ENCODE measurements around the gene RHBDL1. TPM values are rescaled to one million over a fixed set of nuclear protein-coding genes. Genes with fewer than 3 reads are reported as not detected.

The RHBDL1 gene
- total and polyA plus RNA-seq, 2 of the 8 experiments (the other 6 are each of a cell fraction or from before 2014, with no cell fraction given): 4.0 to 8.1 TPM

GRCh38 chr16:638034-638543 lies 37.4 kb upstream of the RHBDL1 start:
- no peak overlapping the region for H3K27ac ChIP-seq (ENCODE audit: low read depth, low read length)
- H3K79me2 ChIP-seq (ENCODE audit: control insufficient read depth in 1 of 2, insufficient read depth in 2 of 2, low read length in 2 of 2): peaks cover 0 to 6% of the 10 kb centered on the region in 2 experiments; a peak in 1 of 4 replicates
- no peak overlapping the region for H3K23ac ChIP-seq (ENCODE audit: insufficient read length)
- H3K23me2 ChIP-seq (ENCODE audit: low read depth, low read length): peaks cover 13% of the 10 kb centered on the region; the same call in 1 of the 2 replicates
- H2BK15ac ChIP-seq (ENCODE audit: low read length): peak overlapping the region; percentile 96
- no peaks in the 10 kb centered on the region for H3K9me3 ChIP-seq (ENCODE audit: insufficient read depth in 2 of 2, low read depth in 1 of 2, low read length in 1 of 2)
- peak overlapping the region; percentile 82 for H3K4ac ChIP-seq (replicated peaks; ENCODE audit: insufficient read length, low read depth, low read length)
- H4K91ac ChIP-seq (replicated peaks; ENCODE audit: insufficient read length, low read length): peak overlapping the region; percentile 84
- peak overlapping the region; percentile 60 for H4K5ac ChIP-seq (ENCODE audit: insufficient read length, low read depth, low read length)
- peaks cover 0 to 35% (median 23%) of the 10 kb centered on the region in 4 experiments; a peak in 6 of 7 replicates for H3K4me1 ChIP-seq (replicated peaks in 1 of 4; ENCODE audit: control insufficient read depth in 3 of 4, insufficient read depth in 4 of 4, low read length in 3 of 4)
- H4K20me1 ChIP-seq (replicated peaks in 1 of 2; ENCODE audit: control insufficient read depth in 1 of 2, insufficient read depth in 2 of 2, low read length in 2 of 2): peaks cover 3 to 8% of the 10 kb centered on the region in 2 experiments
- H2BK120ac ChIP-seq (replicated peaks; ENCODE audit: low read depth, low read length): no peak overlapping the region
- DNase-seq (ENCODE audit: low read depth in 1 of 2, low spot score in 2 of 2) (no peak), FAIRE-seq (no peak)
- peak overlapping the region; percentile 60; the same call in 1 of the 2 replicates for H4K8ac ChIP-seq (ENCODE audit: extremely low read depth, insufficient read depth, low read length)
- peaks cover 0 to 5% (median under 1%) of the 10 kb centered on the region in 4 experiments; a peak in 2 of 7 replicates for H3K27me3 ChIP-seq (replicated peaks in 1 of 4; ENCODE audit: control insufficient read depth in 3 of 4, extremely low read depth in 1 of 4, insufficient read depth in 3 of 4, low read length in 3 of 4)
- H3K9ac ChIP-seq (replicated peaks in 1 of 4; ENCODE audit: extremely low read depth in 1 of 4, low read depth in 3 of 4, low read length in 3 of 4): no peak overlapping the region; a peak in 1 of 7 replicates
- H3K4me3 ChIP-seq (ENCODE audit: extremely low read depth in 1 of 4, insufficient read depth in 2 of 4, low read depth in 3 of 4, low read length in 4 of 4): peak overlapping the region in 1 of 4 experiments; percentile 65; a peak in 1 of 8 replicates
- CTCF ChIA-PET (ENCODE audit: partially characterized antibody): interaction anchor here (0.8 to 2.9 kb wide), 10 partner anchors 9 to 142 kb away, joined by 3 to 24 read pairs (median 4); partner anchors contain the start of genes NHLRC4 and WDR90
- peak overlapping the region; percentile 66; the same call in 1 of the 2 replicates for H2BK20ac ChIP-seq (ENCODE audit: low read length)
- no peaks in the 10 kb centered on the region; the same call in 1 of the 2 replicates for H3K79me1 ChIP-seq (ENCODE audit: low read depth, low read length)
- WGBS, 2 experiments (ENCODE audit: extremely low coverage in 1 of 2, insufficient coverage in 1 of 2, insufficient read length in 1 of 2, insufficient replicate concordance in 2 of 2, low coverage in 1 of 2, low lambda C conversion rate in 2 of 2, missing lambda C conversion rate in 1 of 2): 71% methylated on average over 15 of the region's 15 CpGs; no CpG with 5 or more reads in 1 of the 2 experiments
- H3K56ac ChIP-seq (replicated peaks; ENCODE audit: insufficient read length, low read depth, low read length): no peak overlapping the region
- H2BK12ac ChIP-seq (ENCODE audit: low read depth, low read length): peak overlapping the region; percentile 92; the same call in 1 of the 2 replicates
- H3K18ac ChIP-seq (ENCODE audit: extremely low read depth, low read length): peak overlapping the region; percentile 96
- peaks cover 0 to 13% (median 3%) of the 10 kb centered on the region in 4 experiments; a peak in 4 of 8 replicates for H3K36me3 ChIP-seq (ENCODE audit: control insufficient read depth in 2 of 4, insufficient read depth in 4 of 4, low read length in 3 of 4)
- peak overlapping the region; percentile 62 to 88 for H3K4me2 ChIP-seq (ENCODE audit: insufficient read depth in 1 of 2, low read depth in 2 of 2, low read length in 2 of 2)
- no peak overlapping the region; the same call in 1 of the 2 replicates for H2AK5ac ChIP-seq (ENCODE audit: low read depth, low read length)
- POLR2A ChIA-PET (ENCODE audit: partially characterized antibody): interaction anchor here (1.0 to 2.6 kb wide), 8 partner anchors 8 to 254 kb away, joined by 3 to 10 read pairs (median 3); partner anchors contain the start of genes RHBDL1, WDR90 and WFIKKN1
- no peak overlapping the region for H2AFZ ChIP-seq (ENCODE audit: low read length)
- peak overlapping the region; percentile 94 for H2BK5ac ChIP-seq (ENCODE audit: low read depth, low read length)
- no peak overlapping the region for H3K14ac ChIP-seq (ENCODE audit: insufficient read length)
- TF ChIP-seq SP2 (IDR thresholded peaks at IDR 0.05; ENCODE audit: low read length): no peak
- no peak for TF ChIP-seq CTCF (IDR thresholded peaks at IDR 0.05; ENCODE audit: control extremely low read depth in 1 of 3, insufficient read depth in 1 of 3, low read depth in 1 of 3, low read length in 3 of 3)
- no peak for TF ChIP-seq CTBP2 (IDR thresholded peaks at IDR 0.05; ENCODE audit: borderline replicate concordance, insufficient read depth, insufficient read length, low read length)
- no peak for TF ChIP-seq NANOG (IDR thresholded peaks at IDR 0.05; ENCODE audit: insufficient read depth, low read depth, low read length, poor library complexity, severe bottlenecking)
- TF ChIP-seq BACH1 (IDR thresholded peaks at IDR 0.05; ENCODE audit: low read length): no peak
- TF ChIP-seq BRCA1 (IDR thresholded peaks at IDR 0.05; ENCODE audit: low read depth, low read length): no peak
- TF ChIP-seq FOSL1 (IDR thresholded peaks at IDR 0.05; ENCODE audit: insufficient read depth, low read depth, low read length): no peak
- no peak for TF ChIP-seq ASH2L (IDR thresholded peaks at IDR 0.05; ENCODE audit: low read length)
- TF ChIP-seq KDM5A (IDR thresholded peaks at IDR 0.05; ENCODE audit: low read length): no peak
- no peak for TF ChIP-seq YY1 (IDR thresholded peaks at IDR 0.05; ENCODE audit: low read depth, low read length)
